Body of pancreas (tissue), 4 donors: ENCODE measurements around the gene DENND1C. TPM values are rescaled to one million over a fixed set of nuclear protein-coding genes. Genes with fewer than 3 reads are reported as not detected.

Source experiments
- ATAC-seq: fragments of 150-250 bp; one replicate; pipeline ENCODE4 v1.9.1; 2016
- DNase-seq, 4 donors: peaks; one replicate each; pipeline ENCODE4 v3.0.0-alpha.2; 2019
- H3K27ac ChIP-seq, 4 donors: fragments of 200-600 bp; sonication (generic); 1 replicate in 3 of 4; 2 replicates in 1 of 4; pipeline versions ENCODE4 v1.5.1 to v1.6.1; 2016 to 2019; ENCODE audit warnings: mild to moderate bottlenecking in 1 of 4, mixed read lengths in 1 of 4, moderate library complexity in 1 of 4
- H3K27me3 ChIP-seq, 2 donors: fragments of 200-600 bp; sonication (generic); one replicate each; pipeline ENCODE4 v1.6.0; 2016; ENCODE audit warnings: mild to moderate bottlenecking in 1 of 2
- H3K36me3 ChIP-seq, 2 donors: fragments of 200-600 bp; sonication (generic); replicated peaks in 1 of 2; 2 replicates each; pipeline ENCODE4 v1.5.1; 2016; ENCODE audit warnings: low read depth in 2 of 2; ENCODE audit not compliant: insufficient read depth in 1 of 2
- H3K4me1 ChIP-seq: fragments of 200-600 bp; sonication (generic); one replicate; pipeline ENCODE4 v1.6.0; 2016
- H3K4me3 ChIP-seq, 2 donors: fragments of 200-600 bp; sonication (generic); 1 replicate in 1 of 2; 2 replicates in 1 of 2; pipeline ENCODE4 v1.5.1; 2016 to 2019
- H3K9me3 ChIP-seq, 3 donors: fragments of 200-600 bp; sonication (generic); 1 replicate in 2 of 3; 2 replicates in 1 of 3; pipeline ENCODE4 v1.5.1; 2016
- CTCF ChIP-seq, 7 experiments: fragments of 450-650 bp in 4 of 7; fragments of 200-600 bp in 3 of 7; sonication (generic) in 3 of 7; IDR thresholded peaks; one replicate each; pipeline ENCODE4 v1.5.1; 2016 to 2019; ENCODE audit warnings: antibody characterized with exemption in 7 of 7
- POLR2A ChIP-seq, 3 donors: fragments of 450-650 bp; IDR thresholded peaks; one replicate each; pipeline ENCODE4 v1.6.1; 2016; ENCODE audit warnings: antibody characterized with exemption in 3 of 3, mild to moderate bottlenecking in 2 of 3
- WGBS, 2 donors: methylation state at CpG; one replicate each; pipeline ENCODE4 v1.1.5; 2017; 5-methylcytosine and 5-hydroxymethylcytosine counted together
- intact Hi-C: fragments of 100-400 bp; cut with DNase I; formaldehyde crosslinking; loops from one replicate; pipeline ENCODE4 v1.15.1; 2023
- total RNA-seq, 2 donors: library from RNA; depleted of rRNA; stranded (reverse); fragments of >200 nt; gene quantifications; one replicate each; pipeline ENCODE4 v1.1.0, GENCODE V29; 2016

DENND1C gene
- total RNA-seq, 2 donors from 2014 or later, result 1.0 to 1.3 TPM

GRCh38 chr19:6500837-6501739, 19.5 kb upstream of the DENND1C start:
- no peak for ATAC-seq
- TF ChIP-seq POLR2A (IDR thresholded peaks at IDR 0.05), result no peak
- TF ChIP-seq CTCF (IDR thresholded peaks at IDR 0.05), result no peak
- WGBS, 2 donors, result 69 to 72% methylated on average over 7 to 24 of the region's 24 CpGs
- Histone ChIP-seq H3K27ac (no peak overlapping the region), H3K4me1 (peaks cover 16% of the 10 kb centered on the region), H3K36me3 (no peaks in the 10 kb centered on the region), H3K9me3 (no peaks in the 10 kb centered on the region), H3K27me3 (no peaks in the 10 kb centered on the region), H3K4me3 (no peak overlapping the region)
- no peak for DNase-seq
- intact Hi-C loops, result no loop called here

GRCh38 chr19:6499052-6499790, 17.6 kb upstream of the DENND1C start:
- intact Hi-C loops, result no loop called here
- WGBS, 2 donors, result 79 to 83% methylated on average over 17 of the region's 17 CpGs
- Histone ChIP-seq H3K4me3 (no peak overlapping the region), H3K27me3 (no peaks in the 10 kb centered on the region), H3K9me3 (no peaks in the 10 kb centered on the region), H3K36me3 (no peaks in the 10 kb centered on the region), H3K4me1 (peaks cover 16% of the 10 kb centered on the region), H3K27ac (no peak overlapping the region)
- DNase-seq (no peak), ATAC-seq (no peak)
- TF ChIP-seq CTCF (IDR thresholded peaks at IDR 0.05) (no peak), POLR2A (IDR thresholded peaks at IDR 0.05) (no peak)

GRCh38 chr19:6498294-6499036, 16.9 kb upstream of the DENND1C start:
- no peaks in the 10 kb centered on the region for H3K36me3 ChIP-seq
- no peak overlapping the region for H3K4me3 ChIP-seq
- no peak for TF ChIP-seq POLR2A (IDR thresholded peaks at IDR 0.05)
- TF ChIP-seq CTCF (IDR thresholded peaks at IDR 0.05), result no peak
- WGBS, 2 donors, result 71 to 76% methylated on average over 6 to 7 of the region's 7 CpGs
- DNase-seq, result no peak
- H3K27me3 ChIP-seq, result no peaks in the 10 kb centered on the region
- ATAC-seq, result no peak
- H3K4me1 ChIP-seq, result peaks cover 16% of the 10 kb centered on the region
- H3K9me3 ChIP-seq, result no peaks in the 10 kb centered on the region
- no peak overlapping the region for H3K27ac ChIP-seq
- intact Hi-C loops, result no loop called here

DNA sequence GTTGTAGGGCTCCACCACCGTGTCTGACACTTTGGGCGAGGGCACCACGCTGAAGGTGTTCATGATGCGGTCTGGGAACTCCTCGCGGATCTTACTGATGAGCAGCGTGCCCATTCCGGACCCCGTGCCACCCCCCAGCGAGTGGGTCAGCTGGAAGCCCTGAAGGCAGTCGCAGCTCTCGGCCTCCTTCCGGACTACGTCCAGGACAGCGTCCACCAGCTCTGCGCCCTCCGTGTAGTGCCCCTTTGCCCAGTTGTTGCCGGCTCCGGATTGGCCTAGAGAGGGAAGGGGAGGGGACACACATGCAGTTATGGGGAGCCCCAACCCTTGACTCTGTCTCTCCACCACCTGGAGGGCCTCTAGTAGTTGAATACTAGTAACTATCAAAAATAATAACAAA, 14.4 kb upstream of the DENND1C start:
- 92 to 97% methylated on average over 5 to 19 of the region's 19 CpGs for WGBS, 2 donors
- DNase-seq, result no peak
- Histone ChIP-seq H3K4me1 (no peaks in the 10 kb centered on the region), H3K4me3 (no peak overlapping the region), H3K36me3 (no peaks in the 10 kb centered on the region), H3K9me3 (no peaks in the 10 kb centered on the region), H3K27me3 (no peaks in the 10 kb centered on the region), H3K27ac (no peak overlapping the region)
- ATAC-seq, result no peak
- TF ChIP-seq CTCF (IDR thresholded peaks at IDR 0.05), result no peak
- intact Hi-C loops, result no loop called here
